HL-60 (cell line): ENCODE results near the gene TRIM67.

ENCODE experiments used
- CTCF ChIP-seq: IDR thresholded peaks from one replicate; pipeline ENCODE4 v1.5.1; 2011; ENCODE audit warnings: low read length, control low read depth, inconsistent platforms; ENCODE audit not compliant: insufficient read depth
- POLR2AphosphoS5 ChIP-seq: IDR thresholded peaks from 2 replicates; pipeline ENCODE4 v1.6.1; 2012; ENCODE audit warnings: low read depth
- REST ChIP-seq: IDR thresholded peaks from 2 replicates; pipeline ENCODE4 v1.6.1; 2012; ENCODE audit warnings: low read depth; ENCODE audit not compliant: insufficient replicate concordance

- TF ChIP-seq CTCF (no peak), POLR2AphosphoS5 (no peak), REST (no peak)
These were observed 54.6 kb downstream of the TRIM67 start for GRCh38 chr1:231216498-231216897.
